IPS-18a (cell line): ENCODE data around the gene PSMB2.

ENCODE experiments used
- H3K27ac ChIP-seq: one replicate; pipeline ENCODE4 v1.5.1; 2013; ENCODE audit warnings: low read length
- H3K27me3 ChIP-seq: one replicate; pipeline ENCODE4 v1.6.1; 2013; ENCODE audit warnings: mild to moderate bottlenecking, low read length; ENCODE audit not compliant: control insufficient read depth, insufficient read depth
- H3K36me3 ChIP-seq: one replicate; pipeline ENCODE4 v1.6.1; 2013; ENCODE audit warnings: low read depth, low read length; ENCODE audit not compliant: control insufficient read depth
- H3K4me1 ChIP-seq: one replicate; pipeline ENCODE4 v1.6.1; 2013; ENCODE audit warnings: low read depth, low read length; ENCODE audit not compliant: control insufficient read depth
- H3K4me3 ChIP-seq: one replicate; pipeline ENCODE4 v1.5.1; 2013; ENCODE audit warnings: low read length
- H3K9ac ChIP-seq: one replicate; pipeline ENCODE4 v1.6.1; 2013; ENCODE audit warnings: mild to moderate bottlenecking, low read length, moderate library complexity
- H3K9me3 ChIP-seq: one replicate; pipeline ENCODE4 v1.6.1; 2013; ENCODE audit warnings: low read depth, low read length; ENCODE audit not compliant: control insufficient read depth

PSMB2 gene

DNA sequence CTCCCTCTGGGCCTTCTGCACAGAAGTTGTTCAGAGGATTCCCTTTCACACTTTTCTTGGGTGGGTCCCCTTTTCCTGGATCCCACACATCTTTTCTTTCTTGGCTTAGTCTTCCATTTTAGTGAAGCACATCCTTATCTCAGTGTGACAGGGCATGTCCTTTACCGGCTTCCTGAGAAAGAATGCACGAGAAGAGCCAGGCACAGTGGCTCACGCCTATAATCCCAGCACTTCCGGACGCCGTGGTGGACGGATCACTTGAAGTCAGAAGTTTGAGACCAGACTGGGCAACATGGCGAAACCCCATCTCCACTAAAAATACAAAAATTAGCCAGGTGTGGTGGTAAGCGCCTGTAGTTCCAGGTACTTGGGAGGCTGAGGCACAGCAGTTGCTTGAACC, 22.1 kb upstream of the PSMB2 start:
- no peak overlapping the region for H3K4me3 ChIP-seq
- H3K9ac ChIP-seq, result no peak overlapping the region
- H3K36me3 ChIP-seq, result no peaks in the 10 kb centered on the region
- H3K27me3 ChIP-seq, result no peaks in the 10 kb centered on the region
- no peak overlapping the region for H3K27ac ChIP-seq
- no peaks in the 10 kb centered on the region for H3K4me1 ChIP-seq
- H3K9me3 ChIP-seq, result no peaks in the 10 kb centered on the region

DNA sequence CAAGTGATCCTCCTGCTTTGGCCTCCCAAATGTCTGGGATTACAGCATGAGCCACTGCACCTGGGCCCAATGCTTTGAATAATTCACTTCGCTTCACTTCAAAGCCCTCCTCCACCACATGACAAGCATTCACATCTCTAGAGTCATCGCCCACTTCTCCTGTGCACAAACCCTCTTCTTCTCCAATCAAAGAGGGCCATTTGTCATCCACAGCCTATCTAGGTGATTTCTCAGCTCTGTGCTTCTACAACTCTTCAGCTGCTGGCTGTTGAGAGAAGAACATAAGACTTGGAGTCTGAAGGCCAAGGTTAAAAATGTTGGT, 20.1 kb upstream of the PSMB2 start:
- H3K27ac ChIP-seq, result no peak overlapping the region
- no peaks in the 10 kb centered on the region for H3K27me3 ChIP-seq
- H3K9me3 ChIP-seq, result no peaks in the 10 kb centered on the region
- H3K4me1 ChIP-seq, result no peaks in the 10 kb centered on the region
- H3K36me3 ChIP-seq, result no peaks in the 10 kb centered on the region
- H3K9ac ChIP-seq, result no peak overlapping the region
- no peak overlapping the region for H3K4me3 ChIP-seq

DNA sequence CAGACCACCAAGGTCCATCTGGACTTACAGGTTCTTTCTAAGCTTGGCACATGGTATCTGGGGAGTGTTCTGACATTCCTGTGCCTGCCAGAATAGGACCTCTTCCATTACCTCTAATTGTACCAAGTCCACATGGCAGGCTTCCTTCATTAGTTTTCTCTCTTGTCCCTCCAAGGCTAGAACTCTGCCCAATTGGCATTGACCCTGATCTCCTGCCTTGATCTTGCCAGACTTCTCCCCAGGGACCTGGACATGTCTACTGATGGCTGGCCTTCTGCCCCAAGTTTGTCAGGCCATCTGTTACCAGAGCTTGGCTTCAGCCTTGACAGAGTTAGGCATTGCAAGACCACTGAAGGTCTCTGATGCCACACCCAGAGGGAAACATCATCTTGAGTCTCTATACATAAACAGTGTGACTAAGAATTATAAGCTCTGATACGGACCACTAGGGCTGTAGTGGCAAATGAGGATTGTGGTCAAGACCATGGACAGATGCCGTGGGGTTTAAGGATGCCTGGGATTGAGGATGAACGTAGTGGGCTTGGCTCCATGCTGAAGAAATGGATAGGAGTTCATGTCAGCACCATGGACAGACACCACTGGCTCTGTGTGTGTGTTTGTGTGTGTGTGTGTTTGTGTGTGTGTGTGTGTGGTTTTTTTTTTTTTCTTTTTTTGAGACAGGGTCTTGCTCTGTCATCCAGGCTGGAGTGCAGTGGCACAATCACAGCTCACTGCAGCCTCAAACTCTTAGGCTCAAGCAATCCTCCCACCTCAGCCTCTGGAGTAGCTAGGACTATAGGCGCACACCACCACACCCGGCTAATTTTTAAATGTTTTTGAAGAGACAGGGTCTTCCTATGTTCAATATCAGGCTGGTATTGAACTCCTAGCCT, 19.5 kb upstream of the PSMB2 start:
- Histone ChIP-seq H3K4me1 (no peaks in the 10 kb centered on the region), H3K27me3 (no peaks in the 10 kb centered on the region), H3K36me3 (no peaks in the 10 kb centered on the region), H3K4me3 (no peak overlapping the region), H3K9me3 (no peaks in the 10 kb centered on the region), H3K27ac (no peak overlapping the region), H3K9ac (no peak overlapping the region)

DNA sequence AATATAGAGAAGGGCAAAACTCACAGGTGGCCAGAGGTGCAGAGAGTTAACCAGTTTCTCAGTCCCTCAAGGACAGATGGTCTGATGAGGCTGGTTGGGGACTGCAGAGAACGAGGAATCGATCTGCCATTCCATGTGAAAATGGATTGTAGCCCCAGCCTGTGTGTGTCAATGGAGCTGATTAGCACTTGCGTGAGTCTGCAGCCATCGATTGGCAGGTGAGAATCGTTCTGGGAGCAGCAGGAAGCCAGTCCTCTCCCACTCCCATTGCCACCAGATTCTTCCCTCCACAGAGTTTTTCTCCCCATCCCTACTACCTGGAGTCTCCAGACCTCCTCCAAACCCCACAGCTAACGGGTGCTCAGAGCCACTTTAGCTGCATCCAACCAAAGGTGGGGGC, 18.3 kb upstream of the PSMB2 start:
- Histone ChIP-seq H3K27ac (no peak overlapping the region), H3K9me3 (no peaks in the 10 kb centered on the region), H3K36me3 (no peaks in the 10 kb centered on the region), H3K4me1 (no peaks in the 10 kb centered on the region), H3K27me3 (no peaks in the 10 kb centered on the region), H3K4me3 (no peak overlapping the region), H3K9ac (no peak overlapping the region)

- Histone ChIP-seq H3K9ac (no peak overlapping the region), H3K36me3 (no peaks in the 10 kb centered on the region), H3K4me3 (no peak overlapping the region), H3K27me3 (no peaks in the 10 kb centered on the region), H3K4me1 (no peaks in the 10 kb centered on the region), H3K27ac (no peak overlapping the region), H3K9me3 (no peaks in the 10 kb centered on the region)
These were observed 16.5 kb upstream of the PSMB2 start for GRCh38 chr1:35657851-35658250.

- no peaks in the 10 kb centered on the region for H3K9me3 ChIP-seq
- H3K36me3 ChIP-seq, result no peaks in the 10 kb centered on the region
- no peaks in the 10 kb centered on the region for H3K27me3 ChIP-seq
- no peak overlapping the region for H3K27ac ChIP-seq
- H3K4me3 ChIP-seq, result no peak overlapping the region
- H3K4me1 ChIP-seq, result no peaks in the 10 kb centered on the region
- no peak overlapping the region for H3K9ac ChIP-seq
These were observed 15.5 kb upstream of the PSMB2 start for GRCh38 chr1:35656863-35657232.

- Histone ChIP-seq H3K36me3 (no peaks in the 10 kb centered on the region), H3K4me3 (no peak overlapping the region), H3K27ac (no peak overlapping the region), H3K9me3 (no peaks in the 10 kb centered on the region), H3K27me3 (no peaks in the 10 kb centered on the region), H3K4me1 (no peaks in the 10 kb centered on the region), H3K9ac (no peak overlapping the region)
These were observed 15.0 kb upstream of the PSMB2 start for GRCh38 chr1:35656148-35656862.

DNA sequence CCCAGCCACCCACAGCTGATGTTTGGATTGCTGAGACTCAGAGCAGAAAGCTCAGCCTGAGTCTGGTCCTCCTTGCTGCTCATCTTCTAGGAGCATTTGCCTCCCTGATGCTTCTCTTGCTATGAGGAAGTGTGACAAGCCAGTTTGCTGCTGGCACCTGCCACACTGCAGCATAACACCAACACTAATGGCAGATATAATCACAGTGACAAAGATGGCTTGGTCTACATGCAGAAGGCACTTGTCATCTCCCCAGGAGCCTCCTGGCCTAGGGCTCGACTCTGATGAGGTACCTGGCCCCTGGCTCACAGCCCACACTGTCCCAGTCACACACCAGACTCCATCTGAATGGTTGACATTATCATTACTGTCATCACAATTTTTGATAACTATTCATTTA, 13.9 kb upstream of the PSMB2 start:
- no peaks in the 10 kb centered on the region for H3K9me3 ChIP-seq
- H3K4me1 ChIP-seq, result no peaks in the 10 kb centered on the region
- no peak overlapping the region for H3K9ac ChIP-seq
- peaks cover 10% of the 10 kb centered on the region for H3K27me3 ChIP-seq
- no peak overlapping the region for H3K27ac ChIP-seq
- H3K36me3 ChIP-seq, result no peaks in the 10 kb centered on the region
- no peak overlapping the region for H3K4me3 ChIP-seq

GRCh38 chr1:35650416-35650815, 9.1 kb upstream of the PSMB2 start:
- Histone ChIP-seq H3K9ac (no peak overlapping the region), H3K4me1 (no peaks in the 10 kb centered on the region), H3K27me3 (peaks cover 20% of the 10 kb centered on the region), H3K27ac (no peak overlapping the region), H3K4me3 (no peak overlapping the region), H3K9me3 (no peaks in the 10 kb centered on the region), H3K36me3 (no peaks in the 10 kb centered on the region)

DNA sequence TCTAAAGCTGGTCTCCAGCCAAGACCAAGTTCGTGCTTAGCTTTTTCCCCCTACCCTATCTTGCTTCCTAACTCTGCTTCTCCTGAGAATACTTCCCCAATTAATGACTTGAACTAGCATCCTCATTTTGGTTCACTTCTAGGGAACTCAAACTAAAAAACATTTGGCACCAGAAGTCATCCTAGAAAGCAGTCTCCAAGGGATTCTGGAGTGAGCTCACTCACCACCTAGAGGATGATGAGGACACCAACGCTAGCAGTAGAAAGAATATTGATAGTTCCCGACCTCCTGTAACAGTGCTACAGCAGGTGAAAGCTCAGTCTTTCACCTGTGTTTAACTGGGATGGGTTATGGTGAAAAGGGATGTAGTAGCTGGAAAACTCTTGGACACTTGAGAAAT, 4.7 kb upstream of the PSMB2 start:
- Histone ChIP-seq H3K9me3 (no peaks in the 10 kb centered on the region), H3K4me3 (no peak overlapping the region), H3K27ac (no peak overlapping the region), H3K27me3 (peaks cover 33% of the 10 kb centered on the region), H3K36me3 (no peaks in the 10 kb centered on the region), H3K4me1 (no peaks in the 10 kb centered on the region), H3K9ac (no peak overlapping the region)

DNA sequence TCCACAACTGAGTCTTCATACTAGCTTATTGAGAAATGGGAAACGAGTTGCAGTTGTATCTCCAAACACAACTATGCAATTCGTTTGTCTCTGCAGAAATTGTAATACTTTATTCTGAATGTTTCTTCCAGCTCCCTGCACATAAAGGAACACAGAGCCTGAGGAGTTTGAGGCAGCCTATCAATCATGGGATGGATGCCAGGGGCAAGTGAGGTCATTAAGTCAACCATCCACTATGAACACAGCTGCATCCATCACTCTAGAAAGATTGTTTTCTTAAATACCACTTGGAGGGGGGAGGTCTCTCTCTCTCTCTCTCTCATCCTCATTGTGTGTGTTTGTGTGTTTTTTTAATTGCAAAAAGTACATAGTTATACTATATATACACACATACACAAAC, 2.9 kb upstream of the PSMB2 start:
- peaks cover 3% of the 10 kb centered on the region for H3K4me1 ChIP-seq
- H3K36me3 ChIP-seq, result no peaks in the 10 kb centered on the region
- no peak overlapping the region for H3K9ac ChIP-seq
- H3K27me3 ChIP-seq, result peaks cover 20% of the 10 kb centered on the region
- no peak overlapping the region for H3K4me3 ChIP-seq
- no peaks in the 10 kb centered on the region for H3K9me3 ChIP-seq
- no peak overlapping the region for H3K27ac ChIP-seq

- peak overlapping the region; percentile 84 for H3K4me3 ChIP-seq
- H3K9me3 ChIP-seq, result no peaks in the 10 kb centered on the region
- H3K27ac ChIP-seq, result no peak overlapping the region
- H3K27me3 ChIP-seq, result peaks cover 20% of the 10 kb centered on the region
- peaks cover 6% of the 10 kb centered on the region for H3K4me1 ChIP-seq
- peaks cover 4% of the 10 kb centered on the region for H3K36me3 ChIP-seq
- no peak overlapping the region for H3K9ac ChIP-seq
These were observed 1.2 kb upstream of the PSMB2 start for GRCh38 chr1:35642471-35642955.
